ENCODE measurements around the gene TGFBRAP1. TPM values are rescaled to one million over a fixed set of nuclear protein-coding genes. Genes with fewer than 3 reads are reported as not detected.

The TGFBRAP1 gene
- total RNA-seq, 4 donors from 2014 or later, result 20.9 to 30.8 (median 23.2) TPM

GRCh38 chr2:105320651-105321215 lies 8.8 kb downstream of the TGFBRAP1 start:
- no peak overlapping the region for H3K27ac ChIP-seq
- no peaks in the 10 kb centered on the region for H3K9me3 ChIP-seq
- no peaks in the 10 kb centered on the region for H3K27me3 ChIP-seq
- TF ChIP-seq CTCF (IDR thresholded peaks at IDR 0.05), result no peak
- no peak overlapping the region for H3K4me3 ChIP-seq
- 58 to 63% methylated on average over 7 of the region's 7 CpGs for WGBS, 2 donors
- peaks cover 0 to 24% (median 4%) of the 10 kb centered on the region in 4 donors for H3K4me1 ChIP-seq
- no peak for DNase-seq (ENCODE audit: low spot score in 2 of 2)
- peaks cover 0 to 6% (median 0%) of the 10 kb centered on the region in 3 donors for H3K36me3 ChIP-seq

DNA sequence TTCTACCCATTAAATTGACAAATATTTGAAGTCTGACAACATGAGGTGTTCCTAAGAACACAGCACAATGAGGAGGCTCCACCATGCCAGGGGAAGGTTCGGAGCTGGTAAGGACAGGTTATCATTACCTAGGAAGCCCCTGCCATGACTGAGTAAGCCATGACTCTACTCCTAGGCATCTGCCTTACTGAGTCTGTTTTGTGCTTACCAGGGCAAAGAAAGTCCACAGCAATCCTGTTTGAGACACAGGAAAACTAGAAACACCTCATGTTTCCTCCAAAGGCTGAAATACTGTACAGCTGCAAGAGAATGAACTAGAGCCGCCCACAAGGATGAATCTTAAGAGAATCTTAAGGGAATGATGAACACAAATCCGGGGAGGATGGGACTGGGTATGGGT lies 11.6 kb downstream of the TGFBRAP1 start:
- Histone ChIP-seq H3K9me3 (no peaks in the 10 kb centered on the region), H3K4me1 (peaks cover 0 to 5% (median 0%) of the 10 kb centered on the region in 4 donors), H3K27me3 (no peaks in the 10 kb centered on the region), H3K36me3 (peaks cover 0 to 3% (median 0%) of the 10 kb centered on the region in 3 donors), H3K27ac (no peak overlapping the region), H3K4me3 (no peak overlapping the region)
- no peak for DNase-seq (ENCODE audit: low spot score in 2 of 2)
- WGBS, 2 donors, result 86 to 90% methylated on average over 3 of the region's 3 CpGs
- no peak for TF ChIP-seq POLR2A (IDR thresholded peaks at IDR 0.05)

DNA sequence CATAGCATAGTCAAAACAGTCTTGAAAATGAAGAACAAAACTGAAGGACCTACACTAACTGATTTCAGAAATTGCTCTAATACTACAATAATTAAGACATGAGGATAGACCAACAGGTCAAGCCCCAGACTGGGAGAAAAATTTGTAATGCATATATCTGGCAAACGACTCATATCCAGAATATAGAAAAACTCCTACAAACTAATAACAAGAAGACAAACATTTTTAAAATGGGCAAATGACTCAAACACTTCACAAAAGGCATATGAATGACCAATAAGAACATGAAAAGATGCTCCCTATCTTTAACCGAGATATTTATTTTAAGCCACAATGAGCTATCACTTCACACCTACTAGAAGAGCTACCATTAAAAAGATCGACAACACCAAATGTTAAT lies 14.2 kb downstream of the TGFBRAP1 start:
- H3K4me1 ChIP-seq, result peaks cover 0 to 4% (median 0%) of the 10 kb centered on the region in 4 donors
- H3K27me3 ChIP-seq, result no peaks in the 10 kb centered on the region
- H3K4me3 ChIP-seq, result no peak overlapping the region
- WGBS, 2 donors, result 71 to 73% methylated on average over 3 of the region's 3 CpGs
- H3K27ac ChIP-seq, result no peak overlapping the region
- no peaks in the 10 kb centered on the region for H3K9me3 ChIP-seq
- TF ChIP-seq CTCF (IDR thresholded peaks at IDR 0.05) (no peak), EP300 (IDR thresholded peaks at IDR 0.05) (no peak), POLR2A (IDR thresholded peaks at IDR 0.05) (no peak)
- DNase-seq (ENCODE audit: low spot score in 2 of 2), result no peak
- H3K36me3 ChIP-seq, result no peaks in the 10 kb centered on the region

DNA sequence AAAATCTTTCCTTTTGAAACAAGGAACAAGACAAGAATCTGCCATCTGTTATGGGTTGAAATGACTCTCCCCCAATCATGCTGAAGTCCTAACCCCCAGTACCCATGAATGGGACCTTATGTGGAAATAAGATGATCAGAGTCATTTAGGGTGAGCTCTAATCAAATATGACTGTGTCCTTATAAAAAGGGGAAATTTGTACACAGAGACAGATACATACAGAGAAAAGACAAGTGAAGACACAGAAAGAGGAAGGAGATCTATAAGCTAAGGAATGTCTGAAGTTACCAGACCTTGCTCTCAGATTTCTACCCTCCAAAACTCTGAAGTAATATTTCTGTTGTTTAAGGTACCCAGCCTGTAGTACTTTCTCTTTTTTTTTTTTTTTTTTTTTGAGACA lies 15.7 kb downstream of the TGFBRAP1 start:
- H3K36me3 ChIP-seq, result no peaks in the 10 kb centered on the region
- no peaks in the 10 kb centered on the region for H3K27me3 ChIP-seq
- DNase-seq (ENCODE audit: low spot score in 2 of 2), result no peak
- no peak overlapping the region for H3K27ac ChIP-seq
- H3K4me3 ChIP-seq, result no peak overlapping the region
- no peaks in the 10 kb centered on the region for H3K9me3 ChIP-seq
- no peak for TF ChIP-seq POLR2A (IDR thresholded peaks at IDR 0.05)
- H3K4me1 ChIP-seq, result peaks cover 0 to 4% (median 0%) of the 10 kb centered on the region in 4 donors

DNA sequence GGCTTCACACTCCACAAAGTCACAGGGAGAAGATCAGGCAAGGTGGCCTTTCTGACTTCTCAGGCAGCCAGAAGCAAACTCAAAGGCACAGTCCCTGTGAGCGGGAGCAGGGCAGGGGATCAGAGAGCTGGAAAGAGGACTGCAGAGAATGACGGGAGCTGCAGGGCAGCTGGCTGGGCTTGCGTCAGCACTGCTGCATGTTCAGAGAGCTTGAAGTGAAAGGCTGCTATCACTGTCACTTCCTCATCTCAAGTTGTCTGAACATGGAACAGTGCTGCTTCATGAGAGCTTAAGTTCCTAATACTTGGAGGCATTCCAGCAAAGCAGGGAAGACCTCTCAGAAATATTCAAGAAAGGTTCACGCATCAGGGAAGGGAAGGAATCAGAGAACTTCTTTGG lies 20.4 kb downstream of the TGFBRAP1 start:
- H3K36me3 ChIP-seq, result peaks cover 2 to 37% (median 10%) of the 10 kb centered on the region in 3 donors
- H3K27me3 ChIP-seq, result no peaks in the 10 kb centered on the region
- no peaks in the 10 kb centered on the region for H3K9me3 ChIP-seq
- H3K4me1 ChIP-seq, result peaks cover 0 to 7% (median 0%) of the 10 kb centered on the region in 4 donors
- no peak for TF ChIP-seq POLR2A (IDR thresholded peaks at IDR 0.05)
- no peak for TF ChIP-seq CTCF (IDR thresholded peaks at IDR 0.05)
- TF ChIP-seq EP300 (IDR thresholded peaks at IDR 0.05), result peak in 1 of 2 donors; percentile 19
- no peak overlapping the region for H3K27ac ChIP-seq
- no peak overlapping the region for H3K4me3 ChIP-seq
- no peak for DNase-seq (ENCODE audit: low spot score in 2 of 2)
- WGBS, 2 donors, result 61 to 69% methylated on average over 4 of the region's 4 CpGs

DNA sequence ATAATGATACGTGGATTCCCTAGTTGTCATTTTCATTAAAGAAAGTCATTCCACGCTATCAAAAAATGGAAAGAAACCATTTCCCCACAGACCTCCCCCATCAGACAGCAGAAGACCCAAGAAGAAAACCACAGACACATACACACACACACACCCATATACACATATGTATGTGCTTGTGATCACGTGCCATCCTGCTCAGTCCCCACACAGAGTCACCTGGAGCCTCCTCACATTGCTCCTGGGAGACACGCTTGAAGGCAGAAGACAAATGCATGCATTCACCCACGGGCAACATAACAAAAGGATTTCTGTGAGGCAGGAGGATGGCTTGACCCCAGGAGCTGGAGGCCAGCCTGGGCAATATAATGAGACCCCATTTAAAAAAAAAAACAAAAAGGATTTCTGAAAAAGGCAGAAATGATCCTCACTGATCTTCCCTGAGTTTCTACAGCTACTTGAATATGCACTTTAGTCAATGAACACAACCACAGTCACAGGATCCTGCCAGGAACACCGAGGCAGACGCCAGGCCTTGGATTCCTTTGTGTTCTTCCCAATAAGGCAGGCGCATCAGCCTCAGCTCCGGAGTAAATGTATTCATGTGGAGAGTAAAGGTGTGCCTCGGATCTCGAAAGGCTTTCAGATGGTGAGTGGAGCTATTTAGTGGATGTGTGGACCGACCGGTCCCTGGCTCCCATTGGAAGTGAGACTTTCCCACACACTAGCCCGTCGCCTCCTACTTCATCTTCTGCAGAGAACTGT lies 21.0 kb downstream of the TGFBRAP1 start:
- 77 to 79% methylated on average over 15 of the region's 15 CpGs for WGBS, 2 donors
- H3K9me3 ChIP-seq, result no peaks in the 10 kb centered on the region
- H3K27ac ChIP-seq, result no peak overlapping the region
- H3K4me1 ChIP-seq, result peaks cover 0 to 11% (median 0%) of the 10 kb centered on the region in 4 donors
- no peak for TF ChIP-seq EP300 (IDR thresholded peaks at IDR 0.05)
- TF ChIP-seq CTCF (IDR thresholded peaks at IDR 0.05), result no peak
- TF ChIP-seq POLR2A (IDR thresholded peaks at IDR 0.05), result no peak
- H3K27me3 ChIP-seq, result no peaks in the 10 kb centered on the region
- peaks cover 2 to 37% (median 10%) of the 10 kb centered on the region in 3 donors for H3K36me3 ChIP-seq
- no peak overlapping the region for H3K4me3 ChIP-seq
- no peak for DNase-seq (ENCODE audit: low spot score in 2 of 2)

Measured in tibial nerve (tissue), 4 donors.